BLaER1 (cell line): ENCODE results near the gene SNTG2.
A peak's percentile ranks its signal among the peaks of the same experiment; 100 is the strongest.

Source experiments
- H3K27ac ChIP-seq: shearing (Covaris generic); formaldehyde crosslinking; 2 replicates; pipeline ENCODE4 v1.8.1; 2022
- H3K27me3 ChIP-seq: shearing (Covaris generic); formaldehyde crosslinking; 2 replicates; pipeline ENCODE4 v1.8.1; 2022
- H3K36me3 ChIP-seq: shearing (Covaris generic); formaldehyde crosslinking; 2 replicates; pipeline ENCODE4 v1.8.1; 2022
- H3K4me1 ChIP-seq: shearing (Covaris generic); formaldehyde crosslinking; 2 replicates; pipeline ENCODE4 v1.8.1; 2022
- H3K4me2 ChIP-seq: shearing (Covaris generic); formaldehyde crosslinking; 2 replicates; pipeline ENCODE4 v1.8.1; 2022
- H3K4me3 ChIP-seq: shearing (Covaris generic); formaldehyde crosslinking; 2 replicates; pipeline ENCODE4 v1.8.1; 2022
- H3K9ac ChIP-seq: shearing (Covaris generic); formaldehyde crosslinking; 2 replicates; pipeline ENCODE4 v1.8.1; 2022
- H3K9me3 ChIP-seq: shearing (Covaris generic); formaldehyde crosslinking; 2 replicates; pipeline ENCODE4 v1.8.1; 2022
- H4K20me1 ChIP-seq: shearing (Covaris generic); formaldehyde crosslinking; 2 replicates; pipeline ENCODE4 v1.8.1; 2022
- Cebpa-rat ChIP-seq: shearing (Covaris generic); IDR thresholded peaks from 2 replicates; pipeline ENCODE4 v1.8.1; 2022

The SNTG2 gene

DNA sequence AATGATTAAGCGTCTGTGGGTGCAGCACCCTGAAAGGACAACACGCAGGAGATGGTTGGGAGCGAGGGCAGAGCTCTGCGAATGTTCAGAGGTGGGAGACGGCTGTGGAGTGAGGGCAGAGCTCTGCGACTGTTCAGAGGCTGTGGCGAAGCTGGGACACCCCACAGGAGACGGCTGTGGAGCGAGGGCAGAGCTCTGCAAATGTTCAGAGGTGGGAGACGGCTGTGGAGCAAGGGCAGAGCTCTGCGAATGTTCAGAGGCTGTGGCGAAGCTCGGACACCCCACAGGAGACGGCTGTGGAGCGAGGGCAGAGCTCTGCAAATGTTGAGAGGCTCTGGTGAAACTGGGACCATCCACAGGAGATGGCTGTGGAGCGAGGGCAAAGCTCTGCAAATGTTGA, 40.0 kb upstream of the SNTG2 start:
- H3K4me1 ChIP-seq = peaks cover 20% of the 10 kb centered on the region; the same call in 1 of the 2 replicates
- no peak overlapping the region for H3K4me3 ChIP-seq
- H3K27me3 ChIP-seq = no peaks in the 10 kb centered on the region
- H3K27ac ChIP-seq = peak overlapping the region; percentile 72; the same call in 1 of the 2 replicates
- peak overlapping the region; percentile 36 for H3K4me2 ChIP-seq
- H3K9ac ChIP-seq = no peak overlapping the region
- no peak for TF ChIP-seq Cebpa-rat
- peaks cover 3% of the 10 kb centered on the region; the same call in 1 of the 2 replicates for H3K36me3 ChIP-seq
- H3K9me3 ChIP-seq = peaks cover 37% of the 10 kb centered on the region
- H4K20me1 ChIP-seq = no peaks in the 10 kb centered on the region

GRCh38 chr2:915979-916378, 34.7 kb upstream of the SNTG2 start:
- Histone ChIP-seq H4K20me1 (no peaks in the 10 kb centered on the region), H3K4me3 (no peak overlapping the region), H3K9ac (no peak overlapping the region), H3K4me2 (no peak overlapping the region), H3K27me3 (no peaks in the 10 kb centered on the region), H3K27ac (no peak overlapping the region), H3K36me3 (no peaks in the 10 kb centered on the region), H3K9me3 (peaks cover 15% of the 10 kb centered on the region), H3K4me1 (no peaks in the 10 kb centered on the region)
- TF ChIP-seq Cebpa-rat = no peak

DNA sequence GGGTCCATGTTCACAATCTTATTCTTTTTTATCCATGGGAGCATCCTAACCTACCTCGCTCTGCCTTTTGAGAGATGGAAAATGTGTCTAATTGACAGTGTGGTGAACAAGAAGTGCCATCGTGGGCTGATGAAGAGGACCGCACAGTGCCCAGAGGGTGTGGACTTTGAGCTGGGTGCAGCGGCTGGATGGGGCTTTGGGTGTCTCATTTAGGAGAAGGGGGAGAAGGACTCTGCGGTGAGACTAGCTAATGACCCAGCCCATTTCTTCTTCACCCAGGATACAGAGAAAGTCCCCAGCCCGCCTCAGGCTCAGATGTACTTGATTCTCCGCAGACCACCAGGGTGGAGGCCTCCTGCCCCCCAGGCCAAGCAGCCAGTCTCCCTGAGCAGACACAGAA, 33.7 kb upstream of the SNTG2 start:
- Histone ChIP-seq H3K4me3 (no peak overlapping the region), H3K36me3 (no peaks in the 10 kb centered on the region), H3K27ac (no peak overlapping the region), H3K9me3 (peaks cover 15% of the 10 kb centered on the region), H3K9ac (no peak overlapping the region), H3K4me1 (no peaks in the 10 kb centered on the region), H4K20me1 (no peaks in the 10 kb centered on the region), H3K27me3 (no peaks in the 10 kb centered on the region), H3K4me2 (no peak overlapping the region)
- no peak for TF ChIP-seq Cebpa-rat

DNA sequence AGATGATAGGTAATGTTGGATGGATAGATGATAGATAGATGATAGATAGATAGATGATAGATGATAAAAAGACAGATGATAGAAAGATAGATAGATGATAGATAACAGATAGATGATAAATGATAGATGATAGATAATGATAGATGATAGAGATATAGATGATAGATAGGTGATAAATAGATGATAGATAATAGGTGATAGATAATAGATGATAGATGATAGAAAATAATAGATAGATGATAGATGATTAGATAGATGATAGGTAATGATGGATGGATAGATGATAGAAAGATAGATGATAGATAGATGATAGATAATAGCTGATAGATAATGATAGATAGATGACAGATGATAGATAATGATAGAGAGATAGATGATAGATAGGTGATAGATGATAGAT, 31.0 kb upstream of the SNTG2 start:
- Histone ChIP-seq H3K27ac (no peak overlapping the region), H3K9ac (no peak overlapping the region), H4K20me1 (no peaks in the 10 kb centered on the region), H3K4me2 (no peak overlapping the region), H3K4me3 (no peak overlapping the region), H3K4me1 (no peaks in the 10 kb centered on the region), H3K27me3 (no peaks in the 10 kb centered on the region), H3K9me3 (peaks cover 6% of the 10 kb centered on the region), H3K36me3 (no peaks in the 10 kb centered on the region)
- no peak for TF ChIP-seq Cebpa-rat

DNA sequence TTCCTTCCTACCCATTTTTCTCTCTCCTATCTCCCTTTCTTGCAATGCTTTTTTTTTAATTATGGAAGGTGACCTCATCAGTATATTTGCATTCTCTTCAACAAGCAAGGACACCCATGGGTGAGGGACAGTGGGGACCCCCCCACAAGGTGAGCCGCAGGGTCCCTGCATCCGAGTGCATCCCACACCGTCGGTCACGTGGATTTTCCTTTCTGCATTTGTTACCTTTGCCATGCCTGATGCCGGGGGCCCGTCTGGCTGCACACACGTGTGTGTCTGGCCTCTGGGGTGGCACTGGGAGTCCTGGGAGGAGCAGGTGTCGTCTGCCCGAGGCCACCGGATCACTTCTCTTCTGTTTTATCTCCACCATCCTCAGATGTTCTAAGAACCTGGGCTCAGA, 30.1 kb upstream of the SNTG2 start:
- H3K27me3 ChIP-seq = no peaks in the 10 kb centered on the region
- H3K36me3 ChIP-seq = no peaks in the 10 kb centered on the region
- TF ChIP-seq Cebpa-rat = no peak
- no peak overlapping the region for H3K27ac ChIP-seq
- no peaks in the 10 kb centered on the region for H4K20me1 ChIP-seq
- no peaks in the 10 kb centered on the region for H3K9me3 ChIP-seq
- H3K4me3 ChIP-seq = no peak overlapping the region
- H3K4me2 ChIP-seq = no peak overlapping the region
- no peak overlapping the region for H3K9ac ChIP-seq
- no peaks in the 10 kb centered on the region for H3K4me1 ChIP-seq

- H3K27me3 ChIP-seq = no peaks in the 10 kb centered on the region
- no peak overlapping the region for H3K27ac ChIP-seq
- no peaks in the 10 kb centered on the region for H4K20me1 ChIP-seq
- no peaks in the 10 kb centered on the region for H3K9me3 ChIP-seq
- no peak for TF ChIP-seq Cebpa-rat
- H3K36me3 ChIP-seq = no peaks in the 10 kb centered on the region
- no peak overlapping the region for H3K4me2 ChIP-seq
- H3K4me1 ChIP-seq = no peaks in the 10 kb centered on the region
- H3K9ac ChIP-seq = no peak overlapping the region
- no peak overlapping the region for H3K4me3 ChIP-seq
These were observed 29.6 kb upstream of the SNTG2 start for GRCh38 chr2:920999-921398.

- H3K27ac ChIP-seq = no peak overlapping the region
- no peaks in the 10 kb centered on the region for H4K20me1 ChIP-seq
- no peak for TF ChIP-seq Cebpa-rat
- peaks cover 5% of the 10 kb centered on the region for H3K9me3 ChIP-seq
- no peak overlapping the region for H3K4me2 ChIP-seq
- H3K36me3 ChIP-seq = no peaks in the 10 kb centered on the region
- no peak overlapping the region for H3K4me3 ChIP-seq
- no peaks in the 10 kb centered on the region for H3K27me3 ChIP-seq
- no peak overlapping the region for H3K9ac ChIP-seq
- no peaks in the 10 kb centered on the region for H3K4me1 ChIP-seq
These were observed 28.5 kb upstream of the SNTG2 start for GRCh38 chr2:922185-922584.

- Histone ChIP-seq H4K20me1 (no peaks in the 10 kb centered on the region), H3K4me3 (no peak overlapping the region), H3K9ac (no peak overlapping the region), H3K4me2 (no peak overlapping the region), H3K4me1 (no peaks in the 10 kb centered on the region), H3K9me3 (peaks cover 12% of the 10 kb centered on the region), H3K36me3 (no peaks in the 10 kb centered on the region), H3K27me3 (no peaks in the 10 kb centered on the region), H3K27ac (no peak overlapping the region)
- TF ChIP-seq Cebpa-rat = no peak
These were observed 26.6 kb upstream of the SNTG2 start for GRCh38 chr2:923832-924601.

GRCh38 chr2:924701-925100, 25.9 kb upstream of the SNTG2 start:
- no peak for TF ChIP-seq Cebpa-rat
- no peaks in the 10 kb centered on the region for H3K36me3 ChIP-seq
- no peaks in the 10 kb centered on the region for H4K20me1 ChIP-seq
- H3K9ac ChIP-seq = no peak overlapping the region
- no peak overlapping the region for H3K4me2 ChIP-seq
- no peak overlapping the region for H3K27ac ChIP-seq
- no peaks in the 10 kb centered on the region for H3K4me1 ChIP-seq
- H3K9me3 ChIP-seq = peaks cover 12% of the 10 kb centered on the region
- no peaks in the 10 kb centered on the region for H3K27me3 ChIP-seq
- no peak overlapping the region for H3K4me3 ChIP-seq

- Histone ChIP-seq H3K4me3 (no peak overlapping the region), H3K9ac (no peak overlapping the region), H3K36me3 (no peaks in the 10 kb centered on the region), H4K20me1 (no peaks in the 10 kb centered on the region), H3K9me3 (peaks cover 12% of the 10 kb centered on the region), H3K4me2 (no peak overlapping the region), H3K27me3 (no peaks in the 10 kb centered on the region), H3K27ac (no peak overlapping the region), H3K4me1 (no peaks in the 10 kb centered on the region)
- TF ChIP-seq Cebpa-rat = no peak
These were observed 25.3 kb upstream of the SNTG2 start for GRCh38 chr2:925309-925708.

- Histone ChIP-seq H3K4me2 (no peak overlapping the region), H3K4me1 (no peaks in the 10 kb centered on the region), H3K9me3 (peaks cover 12% of the 10 kb centered on the region), H4K20me1 (no peaks in the 10 kb centered on the region), H3K9ac (no peak overlapping the region), H3K27me3 (no peaks in the 10 kb centered on the region), H3K27ac (no peak overlapping the region), H3K36me3 (no peaks in the 10 kb centered on the region), H3K4me3 (no peak overlapping the region)
- TF ChIP-seq Cebpa-rat = no peak
These were observed 24.9 kb upstream of the SNTG2 start for GRCh38 chr2:925711-926110.
